Activated T-helper 17 cell treated with anti-CD3 and anti-CD28 coated beads, Interleukin-2, amount 50 U/mL, for 72 hours (primary cell): ENCODE measurements around the gene ZNF430. TPM values are rescaled to one million over a fixed set of nuclear protein-coding genes. Genes with fewer than 3 reads are reported as not detected.

Experiments
- ATAC-seq: fragments of 150-1000 bp; cut with Tn5 transposase; replicated peaks from 2 replicates; pipeline ENCODE4 v1.10.0; 2021; ENCODE audit warnings: mild to moderate bottlenecking, moderate library complexity
- H3K27ac Mint-ChIP-seq: one replicate; pipeline ENCODE4 v1.8.0; 2022; ENCODE audit warnings: mixed read lengths
- H3K27me3 Mint-ChIP-seq: one replicate; pipeline ENCODE4 v1.8.0; 2022; ENCODE audit warnings: mixed read lengths
- H3K36me3 Mint-ChIP-seq: one replicate; pipeline ENCODE4 v1.8.0; 2022; ENCODE audit warnings: low read depth, mild to moderate bottlenecking, mixed read lengths
- H3K4me1 Mint-ChIP-seq: one replicate; pipeline ENCODE4 v1.8.0; 2022; ENCODE audit warnings: mixed read lengths
- H3K4me3 Mint-ChIP-seq: one replicate; pipeline ENCODE4 v1.8.0; 2022; ENCODE audit warnings: mild to moderate bottlenecking, mixed read lengths
- H3K9me3 Mint-ChIP-seq: one replicate; pipeline ENCODE4 v1.8.0; 2022; ENCODE audit warnings: mixed read lengths
- total RNA-seq, 2 donors: library from RNA; stranded (reverse); gene quantifications; one replicate each; pipeline ENCODE4 v1.2.3, GENCODE V29; 2022

ZNF430 gene
- total RNA-seq, 2 donors from 2014 or later = 20.6 to 27.8 TPM

DNA sequence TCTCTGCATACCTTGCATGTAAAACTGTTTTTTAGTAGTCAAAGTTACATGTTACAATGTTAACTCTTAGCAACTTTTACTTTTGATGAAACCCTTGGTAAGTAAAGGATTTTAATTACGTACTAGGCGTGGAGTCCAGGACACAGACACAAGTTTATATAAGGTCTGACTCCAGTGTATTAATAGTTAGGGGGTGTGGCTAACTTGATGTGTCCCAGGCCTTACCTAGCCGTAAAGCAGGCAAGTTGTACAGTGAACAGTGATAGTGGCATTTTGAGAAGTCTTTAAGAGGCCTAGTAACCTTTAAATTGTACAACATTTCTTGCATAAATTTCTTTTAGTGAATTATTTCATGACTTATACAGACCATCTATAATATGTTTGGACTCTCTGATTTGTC, 67.4 kb downstream of the ZNF430 start:
- Mint-ChIP-seq H3K27ac (no peak overlapping the region), H3K36me3 (peaks cover 29% of the 10 kb centered on the region), H3K4me3 (no peak overlapping the region), H3K4me1 (peaks cover 12% of the 10 kb centered on the region), H3K27me3 (no peaks in the 10 kb centered on the region), H3K9me3 (no peaks in the 10 kb centered on the region)
- ATAC-seq = no peak

DNA sequence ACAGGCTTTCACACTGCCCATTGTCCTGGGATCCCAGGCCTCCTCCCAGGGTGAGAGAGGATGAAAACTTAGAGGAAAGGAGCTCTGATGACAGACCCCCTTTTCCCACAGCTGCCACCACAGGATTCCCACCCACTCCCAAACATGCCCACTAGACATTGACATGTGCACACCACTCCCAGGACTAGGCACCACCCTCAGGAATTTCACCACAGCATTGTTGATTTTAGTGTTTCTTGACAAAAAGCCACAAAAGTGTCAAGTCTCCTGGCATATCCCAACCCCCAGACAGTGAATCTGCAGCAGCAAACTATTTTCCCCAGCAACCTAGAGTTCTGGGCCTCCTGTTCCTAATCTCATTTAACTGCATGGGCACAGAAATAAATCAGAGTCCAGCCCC, 71.7 kb downstream of the ZNF430 start:
- H3K4me1 Mint-ChIP-seq = peaks cover 4% of the 10 kb centered on the region
- no peak for ATAC-seq
- H3K9me3 Mint-ChIP-seq = no peaks in the 10 kb centered on the region
- H3K36me3 Mint-ChIP-seq = peaks cover 4% of the 10 kb centered on the region
- H3K27me3 Mint-ChIP-seq = no peaks in the 10 kb centered on the region
- H3K27ac Mint-ChIP-seq = no peak overlapping the region
- no peak overlapping the region for H3K4me3 Mint-ChIP-seq

DNA sequence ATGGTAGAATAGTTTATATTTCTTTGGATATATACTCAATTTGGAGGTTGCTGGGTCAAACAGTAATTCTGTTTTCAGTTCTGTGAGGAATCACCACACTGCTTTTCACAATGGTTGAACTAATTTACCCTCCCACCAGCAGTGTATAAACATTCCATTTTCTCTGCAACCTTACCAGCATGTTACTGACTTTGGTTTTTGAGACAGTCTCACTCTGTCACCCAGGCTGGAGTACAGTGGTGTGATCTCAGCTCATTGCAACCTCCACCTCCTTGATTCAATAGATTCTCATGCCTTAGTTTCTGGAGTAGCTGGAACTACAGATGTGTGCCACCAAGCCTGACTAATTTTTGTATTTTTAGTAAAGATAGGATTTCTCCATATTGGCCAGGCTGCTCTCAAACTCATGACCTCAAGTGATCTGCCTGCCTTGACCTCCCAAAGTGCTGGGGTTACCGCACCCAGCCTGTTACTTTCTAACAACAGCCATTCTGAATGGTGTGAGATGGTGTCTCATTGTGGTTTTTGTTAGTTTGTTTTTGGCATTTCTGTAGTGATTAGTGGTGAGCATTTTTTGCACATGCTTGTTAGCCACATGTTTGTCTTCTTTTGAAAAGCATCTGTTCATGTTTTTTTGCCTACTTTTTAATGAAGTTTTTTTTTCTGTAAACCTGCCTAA, 74.0 kb downstream of the ZNF430 start:
- Mint-ChIP-seq H3K27me3 (no peaks in the 10 kb centered on the region), H3K4me1 (peaks cover 4% of the 10 kb centered on the region), H3K4me3 (no peak overlapping the region), H3K27ac (no peak overlapping the region), H3K9me3 (no peaks in the 10 kb centered on the region), H3K36me3 (peaks cover 21% of the 10 kb centered on the region)
- ATAC-seq = no peak

DNA sequence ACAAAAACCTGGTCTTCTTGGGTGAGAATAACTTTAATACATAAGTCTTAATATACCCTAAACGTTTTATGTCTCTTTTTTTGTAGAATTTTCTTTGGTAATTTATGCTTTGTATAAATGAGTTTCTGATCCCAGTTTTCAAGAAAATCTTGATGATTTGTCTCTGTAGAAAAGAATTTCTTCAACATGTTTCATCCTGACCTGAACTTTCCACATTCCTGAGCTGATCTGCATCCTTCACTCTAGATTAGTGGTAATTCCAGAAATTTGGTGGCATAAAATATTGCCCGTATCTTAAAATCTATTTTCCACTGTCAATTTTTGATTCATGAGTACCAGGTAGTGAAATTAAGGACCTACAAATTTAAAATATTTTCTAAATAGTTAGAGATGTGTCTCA, 77.8 kb downstream of the ZNF430 start:
- ATAC-seq = no peak
- no peaks in the 10 kb centered on the region for H3K9me3 Mint-ChIP-seq

DNA sequence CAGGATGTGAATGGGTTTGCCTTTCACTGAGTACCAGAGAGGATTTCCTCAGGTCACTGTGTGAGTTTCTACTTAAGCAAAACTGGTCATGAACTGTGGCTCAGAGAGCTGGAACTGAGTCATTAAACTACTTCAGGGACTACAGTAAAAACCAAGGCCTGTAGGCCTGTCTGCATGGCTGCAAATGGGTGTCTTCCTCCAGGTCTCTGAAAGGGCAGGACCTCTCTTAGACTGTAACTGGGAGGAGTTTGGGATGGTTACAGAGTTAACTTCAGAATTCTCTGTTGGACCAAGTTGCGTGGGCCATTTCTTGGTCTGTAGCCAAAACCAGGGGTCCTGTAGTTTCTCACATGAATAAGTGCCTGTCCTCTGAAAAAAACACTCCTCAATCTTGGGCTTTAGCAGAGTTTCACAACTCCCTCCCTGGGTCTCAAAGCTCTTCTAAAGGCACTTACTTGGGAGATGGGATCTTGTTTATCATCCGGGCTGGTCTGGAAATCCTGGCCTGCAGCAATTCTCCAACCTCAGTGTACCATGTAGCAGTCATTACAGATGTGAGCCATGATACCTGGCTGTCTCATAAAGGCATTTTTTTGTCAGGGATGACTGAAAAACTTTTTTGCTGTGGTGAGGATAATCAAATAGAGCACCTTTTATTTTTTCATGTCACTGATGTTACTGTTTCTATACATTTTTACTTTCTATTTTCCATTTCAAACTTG, 81.2 kb downstream of the ZNF430 start:
- no peaks in the 10 kb centered on the region for H3K4me1 Mint-ChIP-seq
- ATAC-seq = peak; percentile 56
- H3K4me3 Mint-ChIP-seq = no peak overlapping the region
- peaks cover 56% of the 10 kb centered on the region for H3K36me3 Mint-ChIP-seq
- no peaks in the 10 kb centered on the region for H3K9me3 Mint-ChIP-seq
- H3K27ac Mint-ChIP-seq = no peak overlapping the region
- no peaks in the 10 kb centered on the region for H3K27me3 Mint-ChIP-seq

More for the DNA sequence above, 77.8 kb downstream of the ZNF430 start:
- H3K27me3 Mint-ChIP-seq = no peaks in the 10 kb centered on the region
- peaks cover 32% of the 10 kb centered on the region for H3K36me3 Mint-ChIP-seq
- no peak overlapping the region for H3K4me3 Mint-ChIP-seq
- H3K4me1 Mint-ChIP-seq = no peaks in the 10 kb centered on the region
- no peak overlapping the region for H3K27ac Mint-ChIP-seq

DNA sequence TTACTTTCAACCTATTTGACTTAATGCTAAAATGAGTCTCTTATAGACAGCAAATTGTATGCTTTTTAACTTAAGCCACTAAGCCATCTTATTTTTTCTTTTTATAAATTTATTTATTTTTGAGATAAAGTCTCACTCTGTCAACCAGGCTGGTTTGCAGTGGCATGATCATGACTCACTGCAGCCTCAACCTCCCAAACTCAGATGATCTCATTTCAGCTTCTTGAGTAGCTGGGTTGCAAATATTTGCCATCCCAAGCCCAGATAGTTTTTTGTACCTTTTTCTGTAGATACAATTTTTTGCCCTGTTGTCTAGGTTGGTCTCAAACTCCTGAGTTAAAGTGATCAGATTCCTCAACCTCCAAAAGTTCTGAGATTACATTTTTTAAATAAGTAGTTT, 88.7 kb downstream of the ZNF430 start:
- peaks cover 3% of the 10 kb centered on the region for H3K4me1 Mint-ChIP-seq
- peaks cover 60% of the 10 kb centered on the region for H3K36me3 Mint-ChIP-seq
- no peak overlapping the region for H3K27ac Mint-ChIP-seq
- no peaks in the 10 kb centered on the region for H3K27me3 Mint-ChIP-seq
- no peak for ATAC-seq
- H3K9me3 Mint-ChIP-seq = peaks cover 4% of the 10 kb centered on the region
- H3K4me3 Mint-ChIP-seq = no peak overlapping the region

Other genes starting within 250 kb of the ZNF430 start
- 10 to 100 TPM; 11.1 to 11.3 TPM for gene ZNF66, start 244.4 kb upstream of the ZNF430 start, total RNA-seq
- gene ZNF85, start 97.4 kb upstream of the ZNF430 start, total RNA-seq = 10 to 100 TPM; 11.1 to 11.4 TPM
- gene ZNF714, start 61.5 kb downstream of the ZNF430 start, total RNA-seq = 10 to 100 TPM; 15.1 to 26.3 TPM
- gene ZNF431, start 121.4 kb downstream of the ZNF430 start, total RNA-seq = 10 to 100 TPM; 20.9 to 24.5 TPM